ENCODE measurements around the gene SLTM.
"Not testable (repeated sequence)": the region's sequence is repeated elsewhere in the genome, so short reads cannot be mapped to it uniquely, and the experiment has no call there.

The SLTM gene

DNA sequence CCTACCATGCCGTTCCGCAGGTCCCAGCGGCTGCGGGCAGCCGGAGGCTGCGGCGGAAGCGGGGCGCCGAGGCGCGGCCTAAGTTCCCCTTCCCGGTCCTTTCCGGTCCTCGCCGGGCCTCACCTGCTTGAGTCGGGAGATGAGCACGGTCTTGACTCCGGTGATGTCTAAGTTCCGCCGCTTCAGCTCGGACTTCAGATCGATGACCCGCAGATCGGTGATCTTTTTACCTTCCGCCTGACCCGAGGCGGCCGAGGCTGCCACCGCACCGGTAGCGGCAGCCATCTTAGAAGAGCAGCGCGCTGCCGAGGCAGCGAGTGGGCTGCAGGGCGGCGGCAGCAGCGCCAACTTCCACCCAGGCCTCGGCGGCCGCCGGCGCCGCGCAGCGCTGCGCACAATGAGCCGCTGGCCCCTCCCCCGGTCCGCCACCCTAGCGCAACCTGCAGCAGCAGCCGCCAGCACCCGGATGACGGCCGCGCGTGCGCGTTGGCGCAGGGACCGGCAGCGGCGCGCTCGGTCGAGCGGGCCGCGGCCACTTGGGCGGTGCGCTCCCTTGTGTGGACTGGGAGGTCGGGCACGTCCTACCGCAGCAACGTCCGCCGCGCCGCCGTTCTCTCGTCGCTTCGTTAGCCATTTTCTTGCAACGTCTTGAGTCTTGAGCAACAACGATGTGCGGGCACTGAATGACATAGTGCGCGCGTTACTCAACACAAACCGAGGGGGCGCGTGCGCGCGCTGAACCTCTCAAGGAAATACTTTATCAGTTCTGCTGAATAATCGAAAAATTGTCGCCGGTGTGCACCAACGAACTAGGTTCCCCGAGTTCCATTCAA lies at the start of gene SLTM:
Gene SLTM, minus strand, starts transcription at position 399 of the 833 bp plus-strand sequence. Its CDS starts 114 bp downstream, at position 285.
- peak; percentile 88 to 99 (median 92) for DNase-seq

- DNase-seq = no peak
Observed at GRCh38 chr15:58983261-58983660, 49.8 kb upstream of the SLTM start.

- peak in 2 of 6 experiments; percentile 17 to 28 for DNase-seq
Observed at GRCh38 chr15:58981808-58982475, 48.5 kb upstream of the SLTM start.

DNA sequence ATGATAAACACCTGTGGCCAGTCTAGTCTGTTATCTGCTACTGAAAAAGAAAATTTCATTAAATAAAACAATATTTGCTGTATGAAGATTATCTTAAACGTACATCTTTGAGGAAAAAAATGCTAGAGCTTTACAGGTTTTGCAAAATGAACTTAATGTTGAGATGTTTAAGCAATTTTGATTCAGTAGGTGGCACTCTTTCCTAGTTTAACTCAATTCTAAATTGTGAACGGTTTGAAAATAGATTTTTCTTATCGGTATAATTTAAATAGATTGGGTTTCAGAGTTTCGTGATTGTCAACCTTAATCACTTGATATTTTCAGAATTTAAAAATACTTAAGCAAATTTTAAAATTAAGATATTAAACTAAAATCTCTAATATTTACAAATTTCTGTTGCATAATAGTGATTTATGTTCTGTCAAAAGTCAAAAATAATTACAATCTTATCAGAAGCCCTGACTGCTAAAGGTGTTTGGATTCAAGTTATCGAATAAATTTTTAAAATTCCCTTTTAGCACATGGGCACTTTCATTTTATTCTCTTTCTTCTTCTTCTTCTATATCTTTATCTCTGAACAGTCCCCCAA lies 47.0 kb upstream of the SLTM start:
- peak in 3 of 6 experiments; percentile 13 to 54 (median 35) for DNase-seq

GRCh38 chr15:58977887-58978286 lies 44.4 kb upstream of the SLTM start:
- no peak for DNase-seq

GRCh38 chr15:58967479-58967878 lies 34.0 kb upstream of the SLTM start:
- DNase-seq = no peak

- no peak for DNase-seq
Observed at GRCh38 chr15:58966698-58967097, 33.2 kb upstream of the SLTM start.

DNA sequence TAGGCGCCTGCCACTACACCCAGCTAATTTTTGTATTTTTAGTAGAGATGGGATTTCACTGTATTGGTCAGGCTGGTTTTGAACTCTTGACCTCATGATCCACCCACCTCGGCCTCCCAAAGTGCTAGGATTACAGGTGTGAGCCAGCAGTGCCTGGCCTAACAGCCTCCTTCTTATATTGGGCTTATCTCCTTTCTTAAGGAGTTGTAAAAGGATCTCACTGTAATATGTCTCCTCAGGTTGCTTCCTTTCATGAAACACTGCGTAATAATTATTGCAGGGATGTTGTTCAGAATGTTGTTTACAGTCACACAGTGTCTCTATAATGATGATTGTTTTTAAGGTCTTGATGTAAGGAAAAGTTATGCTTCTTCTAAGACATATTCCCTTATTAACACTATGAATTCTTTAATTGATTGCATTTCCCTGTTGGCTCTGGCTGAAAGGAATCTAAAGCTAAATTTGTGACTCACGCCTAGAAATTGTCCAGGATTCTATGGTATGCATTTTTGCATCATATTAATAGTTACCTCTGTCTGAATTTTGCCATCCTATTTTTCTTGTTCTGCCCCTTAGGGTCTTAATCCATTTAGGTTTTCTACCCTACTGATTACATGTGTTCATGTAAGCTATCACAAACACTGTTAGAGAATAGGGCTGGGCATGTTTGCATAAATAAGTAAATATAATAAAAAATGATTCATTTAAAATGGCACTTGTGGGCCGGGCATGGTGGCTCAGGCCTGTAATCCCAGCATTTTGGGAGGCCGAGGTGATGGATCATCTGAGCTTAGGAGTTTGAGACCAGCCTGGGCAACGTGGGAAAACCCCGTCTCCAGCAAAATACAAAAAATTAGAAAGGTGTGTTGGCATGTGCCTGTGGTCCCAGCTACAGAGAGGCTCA lies 29.4 kb upstream of the SLTM start:
- no peak for DNase-seq

DNA sequence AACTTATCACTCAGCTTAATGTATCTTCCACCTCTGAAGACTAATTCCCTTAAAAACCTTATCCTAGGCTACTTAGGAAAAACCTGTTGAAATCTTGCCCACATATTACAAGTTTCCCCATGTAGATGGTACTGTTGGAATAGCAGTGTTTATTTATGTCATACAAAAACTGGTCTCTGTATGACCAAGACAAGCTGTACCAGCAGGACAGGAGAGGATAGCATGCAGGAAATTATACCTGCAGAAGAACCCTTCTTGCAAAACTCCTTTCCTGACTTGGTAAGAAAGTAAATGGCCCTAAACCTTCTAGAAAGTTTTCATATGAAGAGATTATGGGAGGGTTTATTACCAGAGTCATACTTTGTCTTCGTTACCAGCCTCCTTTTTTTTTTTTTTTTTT lies 28.7 kb upstream of the SLTM start:
- no peak for DNase-seq

GRCh38 chr15:58958811-58959210 lies 25.3 kb upstream of the SLTM start:
- DNase-seq = no peak

- peak; percentile 8 to 73 (median 38) for DNase-seq
Observed at GRCh38 chr15:58957101-58957973, 23.9 kb upstream of the SLTM start.

GRCh38 chr15:58952751-58953150 lies 19.3 kb upstream of the SLTM start:
- no peak for DNase-seq

GRCh38 chr15:58951388-58952007 lies 18.0 kb upstream of the SLTM start:
- DNase-seq = no peak

DNA sequence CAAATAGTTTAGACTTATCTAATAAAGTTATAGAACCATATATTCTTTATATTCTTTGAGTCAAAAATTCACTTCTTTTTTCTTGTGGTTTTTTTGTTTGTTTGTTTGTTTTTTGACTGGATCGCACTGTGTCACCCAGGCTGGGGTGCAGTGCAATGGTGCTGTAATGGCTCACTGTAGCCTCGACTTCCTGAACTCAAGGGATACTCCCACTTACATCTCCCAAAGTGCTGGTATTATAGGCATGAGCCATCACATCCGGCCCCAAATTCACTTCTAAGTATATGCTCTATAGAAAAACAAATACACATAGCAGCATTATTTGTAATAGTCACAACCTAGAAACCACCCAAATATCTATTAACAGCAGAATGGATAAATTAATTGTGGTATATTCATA lies 13.7 kb upstream of the SLTM start:
- DNase-seq = no peak

GRCh38 chr15:58934974-58935373 lies 1.5 kb upstream of the SLTM start:
- not testable (repeated sequence) for DNase-seq

DNA sequence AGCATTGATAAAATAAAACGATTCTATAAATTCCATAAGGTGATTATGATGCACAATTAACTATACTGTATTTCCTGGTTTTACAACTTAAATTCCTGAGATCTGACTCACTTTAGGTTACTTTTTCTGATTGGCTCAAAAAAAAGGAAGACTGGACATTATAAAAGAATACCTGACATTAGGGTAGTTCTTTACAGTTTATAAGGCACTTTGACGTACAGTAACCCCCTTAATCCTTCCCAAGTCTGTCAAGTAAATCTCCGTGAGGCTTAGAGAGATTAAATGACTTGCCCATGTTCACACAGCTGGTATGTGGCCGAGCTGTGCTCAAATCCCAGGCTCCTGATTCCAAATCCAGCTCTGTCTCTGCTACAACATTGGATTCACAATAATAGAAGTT lies 1.0 kb upstream of the SLTM start:
- DNase-seq = peak in 1 of 6 experiments; percentile 11

GRCh38 chr15:58934114-58934447 lies 602 bp upstream of the SLTM start:
- DNase-seq = no peak

- DNase-seq = no peak
Observed at GRCh38 chr15:58932710-58933280, 684 bp downstream of the SLTM start.

- peak in 1 of 6 experiments; percentile 6 for DNase-seq
Observed at GRCh38 chr15:58931987-58932588, 1.4 kb downstream of the SLTM start.

- no peak for DNase-seq
Observed at GRCh38 chr15:58929891-58930416, 3.5 kb downstream of the SLTM start.
